ENCODE results near the gene SLC25A23. TPM values are rescaled to one million over a fixed set of nuclear protein-coding genes. Genes with fewer than 3 reads are reported as not detected.

SLC25A23 gene
- total and polyA plus RNA-seq, 2 donors: 6.0 to 8.8 TPM

DNA sequence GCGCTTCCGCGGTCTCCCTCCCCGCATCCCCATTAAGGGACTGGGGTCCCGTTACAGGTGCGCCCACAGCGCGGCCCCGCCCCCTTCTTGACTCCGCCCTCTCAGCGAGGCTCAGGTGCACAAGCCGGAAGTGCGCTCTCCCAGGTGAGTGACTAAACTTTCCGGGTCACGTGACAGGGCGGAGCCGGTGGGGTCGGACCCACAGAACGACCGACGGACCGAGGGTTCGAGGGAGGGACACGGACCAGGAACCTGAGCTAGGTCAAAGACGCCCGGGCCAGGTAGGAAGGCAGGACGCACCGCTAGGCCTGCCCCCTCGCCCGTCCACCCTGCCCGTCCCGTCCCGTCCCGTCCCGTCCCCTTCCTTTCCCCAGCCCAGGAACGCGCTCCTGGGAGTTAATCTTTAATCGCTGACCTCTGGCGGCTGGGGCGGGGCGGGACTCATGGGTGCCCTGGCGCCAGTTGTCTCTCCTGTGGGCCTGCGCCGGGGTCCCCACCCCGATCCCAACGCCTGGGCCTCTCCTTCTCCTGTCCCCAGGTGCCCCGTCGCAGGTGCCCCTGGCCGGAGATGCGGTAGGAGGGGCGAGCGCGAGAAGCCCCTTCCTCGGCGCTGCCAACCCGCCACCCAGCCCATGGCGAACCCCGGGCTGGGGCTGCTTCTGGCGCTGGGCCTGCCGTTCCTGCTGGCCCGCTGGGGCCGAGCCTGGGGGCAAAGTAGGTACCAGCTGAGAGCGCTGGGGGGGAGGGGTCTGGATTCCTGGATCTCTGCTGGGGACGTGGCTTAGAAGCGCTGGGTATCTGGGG, 4.7 kb upstream of the SLC25A23 start, which contains the start of gene CRB3:
CRB3 (plus strand) TSS at position 202 of the 804 bp plus-strand sequence; CDS start at position 633, 431 bp downstream.
- H3K27me3 ChIP-seq (ENCODE audit: control insufficient read depth in 2 of 2, insufficient read depth in 1 of 2, low read length in 1 of 2): peaks cover 6 to 38% of the 10 kb centered on the region in 2 donors
- H3K36me3 ChIP-seq (ENCODE audit: control insufficient read depth in 2 of 2, insufficient read depth in 2 of 2, low read length in 1 of 2): peaks cover 0 to 9% of the 10 kb centered on the region in 2 donors
- DNase-seq (ENCODE audit: low read depth in 6 of 9, low spot score in 9 of 9): no peak
- H3K4me3 ChIP-seq (ENCODE audit: low read length in 2 of 2): no peak within 1 kb of the TSS
- peaks cover 0 to 8% of the 10 kb centered on the region in 2 donors for H3K9me3 ChIP-seq (ENCODE audit: control insufficient read depth in 2 of 2, insufficient read depth in 1 of 2, low read length in 1 of 2)
- H3K4me1 ChIP-seq (ENCODE audit: control insufficient read depth in 2 of 2, insufficient read depth in 2 of 2, low read length in 2 of 2): peaks cover 0 to 14% of the 10 kb centered on the region in 2 donors
- WGBS: 16% methylated on average over 65 of the region's 65 CpGs
- no peak within 1 kb of the TSS for H3K27ac ChIP-seq (ENCODE audit: low read depth in 1 of 2, low read length in 1 of 2)

DNA sequence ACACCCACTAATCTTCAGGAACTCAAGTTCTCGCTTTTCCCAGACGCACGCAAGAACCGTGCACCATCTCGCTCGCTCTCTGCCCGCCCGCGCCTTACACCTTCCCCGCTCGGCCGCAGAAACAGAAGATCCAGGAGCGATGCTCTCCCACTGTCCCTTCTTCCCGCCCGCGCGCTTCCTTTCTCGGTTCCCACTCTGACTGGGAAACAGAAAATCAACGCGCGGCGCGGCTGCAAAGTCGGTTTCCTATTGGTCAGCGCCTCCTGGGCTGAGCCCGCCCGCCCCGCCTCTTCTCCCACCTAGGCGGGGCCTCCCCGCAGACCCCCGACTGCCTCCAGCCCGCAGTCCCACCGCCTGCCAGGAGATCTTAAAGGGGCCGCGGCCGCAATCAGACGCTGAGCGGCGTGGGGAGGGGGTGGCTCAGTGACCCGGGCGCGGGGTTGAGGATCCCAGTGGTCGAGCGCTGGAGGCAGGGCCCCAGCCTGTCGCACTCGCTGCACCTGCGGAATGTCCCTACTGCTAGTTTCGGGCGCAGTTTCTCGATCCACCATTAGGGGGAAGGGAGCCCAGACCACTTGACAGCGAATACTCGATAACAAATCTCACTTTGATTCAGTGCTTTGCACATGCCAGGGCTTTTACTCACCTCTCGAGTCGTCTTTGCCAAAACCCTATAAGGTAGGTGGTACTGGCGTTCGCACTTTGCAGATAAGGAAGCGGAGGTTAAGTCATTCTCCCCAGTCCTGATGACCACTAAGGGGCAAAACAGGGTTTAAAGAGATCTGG, 700 bp upstream of the SLC25A23 start:
- peaks cover 3 to 4% of the 10 kb centered on the region in 2 donors for H3K36me3 ChIP-seq (ENCODE audit: control insufficient read depth in 2 of 2, insufficient read depth in 2 of 2, low read length in 1 of 2)
- H3K4me1 ChIP-seq (ENCODE audit: control insufficient read depth in 2 of 2, insufficient read depth in 2 of 2, low read length in 2 of 2): peaks cover 4 to 22% of the 10 kb centered on the region in 2 donors
- WGBS: under 1% methylated on average over 57 of the region's 57 CpGs
- H3K27me3 ChIP-seq (ENCODE audit: control insufficient read depth in 2 of 2, insufficient read depth in 1 of 2, low read length in 1 of 2): peaks cover 6 to 31% of the 10 kb centered on the region in 2 donors
- peak overlapping the region; percentile 63 to 76 for H3K4me3 ChIP-seq (ENCODE audit: low read length in 2 of 2)
- peaks cover 0 to 11% of the 10 kb centered on the region in 2 donors for H3K9me3 ChIP-seq (ENCODE audit: control insufficient read depth in 2 of 2, insufficient read depth in 1 of 2, low read length in 1 of 2)
- H3K27ac ChIP-seq (ENCODE audit: low read depth in 1 of 2, low read length in 1 of 2): peak overlapping the region; percentile 67 to 78
- DNase-seq (ENCODE audit: low read depth in 6 of 9, low spot score in 9 of 9): peak; percentile 91 to 99 (median 98)

DNA sequence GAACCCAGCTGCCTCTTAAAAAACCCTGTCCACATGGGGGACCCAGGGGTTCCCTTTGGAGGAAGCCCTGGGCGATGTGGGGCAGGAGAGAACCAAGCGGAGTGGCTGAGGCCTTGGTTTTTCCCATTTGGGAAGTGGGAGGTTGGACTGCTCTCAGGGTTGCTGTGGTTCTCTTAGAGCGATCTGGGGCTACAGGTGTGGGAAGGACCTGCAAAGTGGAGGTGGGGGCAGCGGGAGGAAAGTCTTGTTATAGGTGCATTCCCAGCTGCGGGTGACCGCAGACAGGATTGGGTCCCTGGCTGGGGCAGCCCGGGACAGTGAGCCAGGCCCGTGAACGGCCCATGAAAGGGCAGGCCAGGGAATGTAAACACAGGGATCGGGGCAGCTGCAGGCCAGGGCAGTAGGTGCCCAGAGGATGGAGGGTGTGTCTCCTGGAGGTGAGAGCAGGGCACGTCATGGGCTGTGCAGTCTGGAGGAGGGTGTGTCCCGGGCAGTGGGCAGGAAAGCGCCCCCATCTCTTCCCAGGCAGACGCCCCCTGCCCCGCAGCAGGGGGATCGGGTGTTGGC, 814 bp downstream of the SLC25A23 start:
- Histone ChIP-seq H3K36me3 (ENCODE audit: control insufficient read depth in 2 of 2, insufficient read depth in 2 of 2, low read length in 1 of 2) (peaks cover 13 to 16% of the 10 kb centered on the region in 2 donors), H3K27me3 (ENCODE audit: control insufficient read depth in 2 of 2, insufficient read depth in 1 of 2, low read length in 1 of 2) (peaks cover 2 to 16% of the 10 kb centered on the region in 2 donors), H3K4me3 (ENCODE audit: low read length in 2 of 2) (peak overlapping the region; percentile 63 to 76), H3K4me1 (ENCODE audit: control insufficient read depth in 2 of 2, insufficient read depth in 2 of 2, low read length in 2 of 2) (peaks cover 4 to 18% of the 10 kb centered on the region in 2 donors), H3K9me3 (ENCODE audit: control insufficient read depth in 2 of 2, insufficient read depth in 1 of 2, low read length in 1 of 2) (peaks cover 7 to 22% of the 10 kb centered on the region in 2 donors), H3K27ac (ENCODE audit: low read depth in 1 of 2, low read length in 1 of 2) (no peak overlapping the region)
- DNase-seq (ENCODE audit: low read depth in 6 of 9, low spot score in 9 of 9): no peak
- WGBS: 78% methylated on average over 16 of the region's 16 CpGs

DNA sequence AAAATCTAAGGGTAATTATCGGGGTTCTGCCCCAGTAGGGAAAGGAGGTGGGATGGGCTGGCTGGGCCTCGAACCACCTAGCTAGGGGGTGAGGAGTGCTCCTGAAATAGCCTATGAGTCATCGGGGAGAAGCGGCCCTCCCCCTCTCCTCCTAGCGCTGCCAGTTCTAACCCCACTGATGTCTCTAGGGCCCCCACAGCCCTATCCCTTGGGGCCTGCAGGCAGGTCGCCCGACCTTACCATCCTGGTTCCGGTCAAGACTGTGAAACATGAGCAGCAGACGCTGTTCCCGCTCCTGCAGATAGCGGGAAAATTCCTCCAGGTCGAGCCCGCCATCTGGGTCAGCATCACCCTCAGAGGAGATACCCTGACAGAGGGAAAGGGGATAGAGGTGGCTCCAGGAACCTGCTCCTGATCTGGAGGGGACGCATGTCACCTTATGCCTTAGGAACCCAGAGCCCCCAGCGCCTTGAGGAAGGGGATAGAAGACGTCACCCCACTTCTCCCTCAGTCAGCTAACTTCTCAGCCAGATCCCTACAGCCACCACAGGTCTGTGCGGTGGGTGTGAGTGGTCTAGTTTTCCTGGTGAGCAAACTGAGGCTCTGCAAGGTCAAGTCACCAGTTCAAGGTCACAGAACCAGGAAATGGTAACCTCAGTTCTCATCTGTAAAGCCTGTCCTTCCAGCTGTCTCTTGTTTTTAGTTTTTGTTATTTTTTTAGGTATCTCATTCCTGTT, 1.5 kb downstream of the SLC25A23 start:
- H3K4me3 ChIP-seq (ENCODE audit: low read length in 2 of 2): no peak overlapping the region
- peaks cover 4 to 17% of the 10 kb centered on the region in 2 donors for H3K4me1 ChIP-seq (ENCODE audit: control insufficient read depth in 2 of 2, insufficient read depth in 2 of 2, low read length in 2 of 2)
- H3K36me3 ChIP-seq (ENCODE audit: control insufficient read depth in 2 of 2, insufficient read depth in 2 of 2, low read length in 1 of 2): peaks cover 13 to 20% of the 10 kb centered on the region in 2 donors
- 96% methylated on average over 17 of the region's 17 CpGs for WGBS
- peaks cover 0 to 9% of the 10 kb centered on the region in 2 donors for H3K27me3 ChIP-seq (ENCODE audit: control insufficient read depth in 2 of 2, insufficient read depth in 1 of 2, low read length in 1 of 2)
- DNase-seq (ENCODE audit: low read depth in 6 of 9, low spot score in 9 of 9): no peak
- H3K9me3 ChIP-seq (ENCODE audit: control insufficient read depth in 2 of 2, insufficient read depth in 1 of 2, low read length in 1 of 2): peaks cover 7 to 26% of the 10 kb centered on the region in 2 donors
- no peak overlapping the region for H3K27ac ChIP-seq (ENCODE audit: low read depth in 1 of 2, low read length in 1 of 2)

DNA sequence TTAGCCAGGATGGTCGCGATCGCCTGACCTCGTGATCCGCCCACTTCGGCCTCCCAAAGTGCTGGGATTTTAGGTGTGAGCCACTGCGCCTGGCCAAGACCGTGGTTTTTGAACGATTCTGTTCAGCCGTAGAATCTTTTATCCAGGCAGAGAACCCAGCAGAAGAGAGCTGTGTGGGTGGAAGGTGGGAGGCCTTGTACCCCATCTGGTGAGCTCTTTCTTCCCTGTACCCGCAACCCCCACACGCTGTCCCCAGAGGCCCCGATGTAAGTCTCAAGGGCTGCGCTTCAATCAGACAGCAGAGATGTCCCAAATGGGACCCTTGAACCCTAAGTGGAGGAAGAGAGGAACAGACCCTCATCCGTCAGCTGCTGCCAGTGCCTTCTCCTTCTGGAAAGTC, 3.7 kb downstream of the SLC25A23 start:
- 88% methylated on average over 15 of the region's 15 CpGs for WGBS

DNA sequence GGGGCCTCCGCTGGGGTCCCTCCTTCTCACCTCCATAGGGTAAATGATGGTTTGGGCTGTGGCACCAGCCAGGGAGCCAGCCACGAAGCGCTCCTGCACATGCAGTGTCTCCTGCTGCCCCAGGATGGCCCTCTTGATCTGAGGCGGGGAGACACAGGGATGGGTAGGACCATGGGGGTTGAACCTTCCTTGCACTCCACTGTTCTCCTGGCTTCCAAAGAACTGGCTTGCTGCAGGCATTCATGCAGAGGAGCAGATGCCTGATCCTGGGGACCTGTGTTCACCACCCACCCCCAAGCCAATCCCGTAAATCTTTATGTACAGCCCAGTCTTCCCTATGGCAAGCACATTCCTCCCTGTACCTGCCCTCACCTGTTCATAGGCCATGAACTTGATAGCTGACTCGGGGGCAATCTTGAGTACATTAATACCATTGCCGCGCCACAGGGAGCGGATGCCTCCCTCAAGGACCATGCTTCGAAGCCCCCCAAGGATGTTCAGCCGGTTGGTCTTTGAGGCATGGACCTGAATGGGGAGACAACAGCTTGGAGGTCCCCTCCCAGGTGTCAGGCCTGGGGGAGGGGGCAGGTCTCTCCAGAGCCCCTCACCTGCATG, 5.5 kb downstream of the SLC25A23 start:
- Histone ChIP-seq H3K9me3 (ENCODE audit: control insufficient read depth in 2 of 2, insufficient read depth in 1 of 2, low read length in 1 of 2) (peaks cover 7 to 24% of the 10 kb centered on the region in 2 donors), H3K27ac (ENCODE audit: low read depth in 1 of 2, low read length in 1 of 2) (no peak overlapping the region), H3K4me1 (ENCODE audit: control insufficient read depth in 2 of 2, insufficient read depth in 2 of 2, low read length in 2 of 2) (peaks cover 4 to 6% of the 10 kb centered on the region in 2 donors), H3K36me3 (ENCODE audit: control insufficient read depth in 2 of 2, insufficient read depth in 2 of 2, low read length in 1 of 2) (peaks cover 13 to 20% of the 10 kb centered on the region in 2 donors), H3K27me3 (ENCODE audit: control insufficient read depth in 2 of 2, insufficient read depth in 1 of 2, low read length in 1 of 2) (no peaks in the 10 kb centered on the region), H3K4me3 (ENCODE audit: low read length in 2 of 2) (no peak overlapping the region)
- 99% methylated on average over 11 of the region's 11 CpGs for WGBS
- no peak for DNase-seq (ENCODE audit: low read depth in 6 of 9, low spot score in 9 of 9)

More for the DNA sequence above, 3.7 kb downstream of the SLC25A23 start:
- Histone ChIP-seq H3K27ac (ENCODE audit: low read depth in 1 of 2, low read length in 1 of 2) (no peak overlapping the region), H3K27me3 (ENCODE audit: control insufficient read depth in 2 of 2, insufficient read depth in 1 of 2, low read length in 1 of 2) (no peaks in the 10 kb centered on the region), H3K36me3 (ENCODE audit: control insufficient read depth in 2 of 2, insufficient read depth in 2 of 2, low read length in 1 of 2) (peaks cover 13 to 20% of the 10 kb centered on the region in 2 donors), H3K9me3 (ENCODE audit: control insufficient read depth in 2 of 2, insufficient read depth in 1 of 2, low read length in 1 of 2) (peaks cover 7 to 28% of the 10 kb centered on the region in 2 donors), H3K4me3 (ENCODE audit: low read length in 2 of 2) (no peak overlapping the region), H3K4me1 (ENCODE audit: control insufficient read depth in 2 of 2, insufficient read depth in 2 of 2, low read length in 2 of 2) (peaks cover 4 to 17% of the 10 kb centered on the region in 2 donors)
- DNase-seq (ENCODE audit: low read depth in 6 of 9, low spot score in 9 of 9): no peak

DNA sequence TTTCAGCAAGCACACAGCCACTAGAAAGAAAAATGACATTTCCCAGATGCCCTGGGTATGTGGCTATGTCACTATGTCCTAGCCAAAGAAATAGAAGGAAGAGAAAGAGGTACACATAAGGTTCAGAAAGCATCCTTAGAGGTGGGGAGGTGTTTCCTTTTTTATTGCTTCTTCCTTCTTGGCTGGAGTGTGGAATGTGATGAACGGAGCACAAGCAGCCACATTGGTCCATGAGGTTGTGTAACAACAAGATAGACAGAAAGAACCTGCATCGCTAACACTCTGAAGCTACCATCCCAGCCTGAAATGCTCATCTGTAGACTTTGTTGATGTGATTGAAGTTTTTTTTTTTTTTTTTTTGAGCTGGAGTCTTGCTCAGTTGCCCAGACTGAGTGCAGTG, 6.7 kb downstream of the SLC25A23 start:
- Histone ChIP-seq H3K36me3 (ENCODE audit: control insufficient read depth in 2 of 2, insufficient read depth in 2 of 2, low read length in 1 of 2) (peaks cover 13 to 20% of the 10 kb centered on the region in 2 donors), H3K4me3 (ENCODE audit: low read length in 2 of 2) (no peak overlapping the region), H3K27me3 (ENCODE audit: control insufficient read depth in 2 of 2, insufficient read depth in 1 of 2, low read length in 1 of 2) (no peaks in the 10 kb centered on the region), H3K9me3 (ENCODE audit: control insufficient read depth in 2 of 2, insufficient read depth in 1 of 2, low read length in 1 of 2) (peaks cover 7 to 24% of the 10 kb centered on the region in 2 donors), H3K4me1 (ENCODE audit: control insufficient read depth in 2 of 2, insufficient read depth in 2 of 2, low read length in 2 of 2) (no peaks in the 10 kb centered on the region), H3K27ac (ENCODE audit: low read depth in 1 of 2, low read length in 1 of 2) (no peak overlapping the region)
- DNase-seq (ENCODE audit: low read depth in 6 of 9, low spot score in 9 of 9): no peak
- 97% methylated on average over 2 of the region's 2 CpGs for WGBS

DNA sequence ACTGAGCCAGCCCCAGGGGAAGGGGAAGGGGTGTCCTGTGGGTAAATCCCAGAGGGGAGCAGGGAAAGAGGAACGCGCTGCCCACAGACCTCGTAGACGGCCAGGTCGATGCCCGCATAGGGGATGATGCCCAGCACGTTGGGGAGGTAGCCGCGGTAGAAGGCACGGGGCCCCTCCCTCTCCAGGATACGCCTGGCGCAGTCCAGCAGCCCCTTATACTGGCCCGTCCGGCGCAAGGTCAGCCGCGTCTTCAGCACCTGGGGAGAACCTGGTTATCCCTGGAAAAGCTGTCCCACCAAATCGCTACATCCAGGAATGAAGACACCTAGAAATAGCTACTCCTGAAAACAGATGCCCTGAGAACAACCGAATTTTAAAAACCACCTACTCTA, 7.4 kb downstream of the SLC25A23 start:
- H3K36me3 ChIP-seq (ENCODE audit: control insufficient read depth in 2 of 2, insufficient read depth in 2 of 2, low read length in 1 of 2): peaks cover 13 to 20% of the 10 kb centered on the region in 2 donors
- no peak for DNase-seq (ENCODE audit: low read depth in 6 of 9, low spot score in 9 of 9)
- H3K4me3 ChIP-seq (ENCODE audit: low read length in 2 of 2): no peak overlapping the region
- H3K27me3 ChIP-seq (ENCODE audit: control insufficient read depth in 2 of 2, insufficient read depth in 1 of 2, low read length in 1 of 2): no peaks in the 10 kb centered on the region
- WGBS: 97% methylated on average over 19 of the region's 19 CpGs
- no peak overlapping the region for H3K27ac ChIP-seq (ENCODE audit: low read depth in 1 of 2, low read length in 1 of 2)
- H3K9me3 ChIP-seq (ENCODE audit: control insufficient read depth in 2 of 2, insufficient read depth in 1 of 2, low read length in 1 of 2): peaks cover 7 to 24% of the 10 kb centered on the region in 2 donors
- H3K4me1 ChIP-seq (ENCODE audit: control insufficient read depth in 2 of 2, insufficient read depth in 2 of 2, low read length in 2 of 2): no peaks in the 10 kb centered on the region
